ENCODE data around the gene ITGA2. TPM values are rescaled to one million over a fixed set of nuclear protein-coding genes. Genes with fewer than 3 reads are reported as not detected.
A peak's percentile ranks its signal among the peaks of the same experiment; 100 is the strongest.

Gene ITGA2
- total RNA-seq, 1 donor from 2014 or later = 4.7 TPM

DNA sequence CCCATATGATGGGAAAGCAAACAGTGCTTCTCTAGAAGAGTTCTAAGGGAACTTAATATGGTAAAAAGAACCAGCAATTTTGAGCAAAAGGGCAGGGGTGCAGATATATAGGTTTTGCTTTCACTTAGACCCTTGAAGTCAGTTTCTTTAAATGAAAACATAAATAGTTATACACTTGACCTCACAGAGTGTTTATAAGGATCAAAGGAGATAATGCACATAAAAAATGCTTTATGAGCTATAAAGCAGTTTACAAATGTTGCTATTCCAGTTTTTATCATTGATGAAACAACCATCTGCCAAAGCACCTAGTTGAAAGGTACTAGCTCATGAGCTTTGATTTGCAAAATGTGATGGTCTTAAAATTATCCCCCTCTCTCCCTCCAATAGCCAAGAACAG, 45.7 kb downstream of the ITGA2 start:
- Mint-ChIP-seq H3K4me3 (no peak overlapping the region), H3K36me3 (no peaks in the 10 kb centered on the region), H3K4me1 (peaks cover 26% of the 10 kb centered on the region), H3K27me3 (ENCODE audit: low read depth) (no peaks in the 10 kb centered on the region), H3K27ac (no peak overlapping the region), H3K9me3 (no peaks in the 10 kb centered on the region)
- DNase-seq (ENCODE audit: low spot score in 2 of 2, unreplicated experiment in 2 of 2) = no peak
- TF ChIP-seq CTCF (IDR thresholded peaks at IDR 0.05; ENCODE audit: unreplicated experiment) = no peak

- H3K27me3 Mint-ChIP-seq (ENCODE audit: low read depth) = no peaks in the 10 kb centered on the region
- no peak for TF ChIP-seq CTCF (IDR thresholded peaks at IDR 0.05; ENCODE audit: unreplicated experiment)
- H3K36me3 Mint-ChIP-seq = no peaks in the 10 kb centered on the region
- H3K9me3 Mint-ChIP-seq = no peaks in the 10 kb centered on the region
- H3K27ac Mint-ChIP-seq = no peak overlapping the region
- H3K4me1 Mint-ChIP-seq = peaks cover 26% of the 10 kb centered on the region
- no peak overlapping the region for H3K4me3 Mint-ChIP-seq
- no peak for DNase-seq (ENCODE audit: low spot score in 2 of 2, unreplicated experiment in 2 of 2)
Measured at GRCh38 chr5:53035868-53036381, 46.8 kb downstream of the ITGA2 start.

DNA sequence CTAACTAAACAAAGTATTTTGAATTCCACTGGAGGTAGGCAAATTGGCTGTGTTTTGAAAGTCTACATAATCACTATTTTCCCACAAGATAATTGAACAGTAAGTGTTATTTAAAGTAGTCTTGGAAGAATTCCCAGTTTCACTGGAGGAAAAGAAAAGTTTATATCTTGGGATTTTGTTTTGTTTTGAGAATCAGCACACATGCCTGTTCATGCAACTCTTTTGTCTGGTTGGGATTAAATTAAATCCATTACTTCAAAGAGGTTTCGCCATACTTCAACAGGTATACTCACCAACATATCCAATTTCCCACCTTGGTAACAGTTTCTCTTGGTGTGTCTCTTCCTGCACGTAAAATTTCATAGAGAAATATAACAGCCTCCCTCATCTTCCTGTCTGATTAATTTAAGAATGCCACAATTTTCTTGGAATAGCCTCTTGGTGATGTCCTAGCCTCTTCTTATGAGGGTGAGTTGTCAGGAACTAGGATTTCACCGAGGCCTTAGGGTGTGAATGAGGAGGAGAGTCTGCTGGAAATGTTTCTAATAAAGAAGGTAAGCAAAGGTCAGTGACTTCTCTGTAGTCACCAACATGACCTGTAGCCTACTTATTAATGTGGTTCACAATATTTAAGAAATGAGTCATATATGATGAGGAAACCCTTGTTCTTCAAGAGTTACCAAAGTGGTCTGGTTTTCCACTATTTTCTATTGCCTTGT, 48.1 kb downstream of the ITGA2 start:
- Mint-ChIP-seq H3K4me1 (peaks cover 19% of the 10 kb centered on the region), H3K9me3 (no peaks in the 10 kb centered on the region), H3K36me3 (no peaks in the 10 kb centered on the region), H3K27me3 (ENCODE audit: low read depth) (no peaks in the 10 kb centered on the region), H3K4me3 (no peak overlapping the region), H3K27ac (peak overlapping the region; percentile 8)
- TF ChIP-seq CTCF (IDR thresholded peaks at IDR 0.05; ENCODE audit: unreplicated experiment) = no peak
- DNase-seq (ENCODE audit: low spot score in 2 of 2, unreplicated experiment in 2 of 2) = no peak

DNA sequence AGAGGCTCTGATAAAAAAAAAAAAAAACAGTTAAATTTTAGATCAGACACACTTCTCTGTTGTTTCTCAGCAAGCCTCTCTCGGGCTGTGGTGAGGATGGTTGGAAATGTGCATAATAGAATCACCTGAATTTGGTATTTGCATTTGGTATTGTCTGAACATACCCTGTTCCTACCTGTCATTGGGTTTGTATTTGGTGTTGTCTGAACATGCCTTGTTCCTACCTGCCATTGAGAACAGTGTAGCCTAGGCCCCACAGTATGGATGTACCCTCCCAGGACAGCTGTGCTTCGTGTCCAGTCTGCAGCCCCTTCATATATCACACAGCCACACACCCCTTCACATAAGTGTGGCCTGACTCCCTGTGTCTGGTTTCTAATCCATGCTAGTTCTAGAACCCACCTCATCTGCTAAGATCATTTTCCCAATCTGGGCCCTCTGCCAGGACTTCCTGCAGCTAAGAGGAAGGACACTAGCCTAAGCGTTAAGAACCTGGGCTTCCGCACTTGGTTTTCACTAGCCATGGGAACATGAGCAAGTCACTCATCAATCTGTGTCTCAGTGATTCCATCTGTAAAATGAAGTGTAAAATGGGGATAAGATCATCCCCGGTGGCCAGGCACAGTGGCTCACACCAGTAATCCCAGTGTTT, 49.2 kb downstream of the ITGA2 start:
- Mint-ChIP-seq H3K27me3 (ENCODE audit: low read depth) (no peaks in the 10 kb centered on the region), H3K9me3 (no peaks in the 10 kb centered on the region), H3K4me1 (peaks cover 19% of the 10 kb centered on the region), H3K27ac (no peak overlapping the region), H3K4me3 (no peak overlapping the region), H3K36me3 (no peaks in the 10 kb centered on the region)
- TF ChIP-seq CTCF (IDR thresholded peaks at IDR 0.05; ENCODE audit: unreplicated experiment) = no peak
- no peak for DNase-seq (ENCODE audit: low spot score in 2 of 2, unreplicated experiment in 2 of 2)

DNA sequence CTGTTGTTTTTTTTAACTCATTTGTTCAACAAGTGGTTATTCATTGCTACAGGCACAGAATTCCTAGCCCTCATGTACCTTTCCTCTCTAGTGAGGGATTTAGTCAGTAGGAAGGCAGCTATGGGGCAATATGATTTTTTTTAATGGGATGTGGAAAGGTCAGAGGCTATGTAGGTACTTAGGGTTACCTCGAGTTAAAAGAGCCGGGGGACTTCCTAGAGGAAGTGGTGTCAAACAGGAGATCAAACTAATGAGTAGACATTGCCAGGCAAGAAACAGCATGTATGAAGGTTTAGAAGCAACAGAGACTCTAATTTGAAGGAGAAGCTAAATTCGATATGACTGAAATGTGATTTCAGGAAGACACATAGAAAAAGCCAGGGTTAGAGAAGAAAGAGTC, 50.7 kb downstream of the ITGA2 start:
- H3K27ac Mint-ChIP-seq = no peak overlapping the region
- no peak for TF ChIP-seq CTCF (IDR thresholded peaks at IDR 0.05; ENCODE audit: unreplicated experiment)
- H3K27me3 Mint-ChIP-seq (ENCODE audit: low read depth) = no peaks in the 10 kb centered on the region
- no peak overlapping the region for H3K4me3 Mint-ChIP-seq
- no peaks in the 10 kb centered on the region for H3K36me3 Mint-ChIP-seq
- peaks cover 14% of the 10 kb centered on the region for H3K4me1 Mint-ChIP-seq
- H3K9me3 Mint-ChIP-seq = no peaks in the 10 kb centered on the region
- DNase-seq (ENCODE audit: low spot score in 2 of 2, unreplicated experiment in 2 of 2) = no peak
